Activated CD4-positive, alpha-beta T cell treated with anti-CD3 and anti-CD28 coated beads for 48 hours (primary cell): Measurements from ENCODE around the gene SRP14.
"Not testable (repeated sequence)": the region's sequence is repeated elsewhere in the genome, so short reads cannot be mapped to it uniquely, and the experiment has no call there.

Experiments used
- DNase-seq: peaks from one replicate; pipeline ENCODE4 v3.0.0-alpha.2; 2020

Gene SRP14

DNA sequence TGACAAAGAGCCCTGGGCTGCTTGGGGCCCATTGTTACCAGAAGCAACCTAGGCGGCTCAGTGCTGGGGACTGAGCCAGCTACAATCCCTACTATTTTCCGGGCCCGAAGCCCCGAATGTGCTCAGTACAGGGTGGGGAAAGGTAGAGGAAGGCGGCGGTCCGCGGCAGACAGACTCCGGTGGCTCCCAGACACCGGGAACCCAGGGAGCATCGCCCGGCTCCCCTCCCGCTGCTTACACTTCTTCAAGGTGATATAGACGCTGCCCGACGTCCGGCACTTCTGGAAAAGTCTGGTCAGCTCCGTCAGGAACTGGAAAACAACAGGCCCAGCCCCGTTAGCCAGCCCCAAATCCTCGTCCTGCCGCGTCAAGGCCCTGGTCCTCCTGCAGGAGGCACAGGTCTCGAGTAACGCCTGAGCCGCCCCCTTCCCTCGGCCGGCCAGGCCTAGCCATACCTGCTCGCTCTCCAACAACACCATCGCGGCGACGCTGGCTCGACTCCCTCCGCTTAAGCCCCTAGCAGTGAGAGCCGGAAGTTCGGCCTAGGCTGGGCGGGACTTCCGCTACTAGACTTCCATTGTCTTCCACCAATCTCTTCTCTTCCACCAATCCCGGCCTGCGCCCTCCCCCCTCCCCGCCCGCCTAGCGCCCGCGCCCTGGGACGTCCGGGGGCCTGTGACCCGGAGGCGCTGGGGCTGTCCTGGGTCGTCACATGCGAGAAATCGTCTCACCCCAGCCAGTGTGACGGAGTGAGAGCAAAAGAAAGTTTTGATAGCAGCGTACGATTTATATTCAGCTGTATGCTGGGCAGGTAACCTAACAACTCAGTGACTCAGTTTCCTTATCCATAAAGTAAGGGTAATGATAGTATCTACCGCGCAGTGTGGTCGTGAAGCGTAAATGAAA lies at the start of gene SRP14:
SRP14 (minus strand) TSS at position 544 of the 906 bp plus-strand sequence; CDS start at position 479, 65 bp downstream.
- DNase-seq, result peak; percentile 95

- no peak for DNase-seq
These were observed 49.3 kb upstream of the SRP14 start for GRCh38 chr15:40087991-40088928.

- DNase-seq, result no peak
These were observed 48.3 kb upstream of the SRP14 start for GRCh38 chr15:40087068-40087810.

DNA sequence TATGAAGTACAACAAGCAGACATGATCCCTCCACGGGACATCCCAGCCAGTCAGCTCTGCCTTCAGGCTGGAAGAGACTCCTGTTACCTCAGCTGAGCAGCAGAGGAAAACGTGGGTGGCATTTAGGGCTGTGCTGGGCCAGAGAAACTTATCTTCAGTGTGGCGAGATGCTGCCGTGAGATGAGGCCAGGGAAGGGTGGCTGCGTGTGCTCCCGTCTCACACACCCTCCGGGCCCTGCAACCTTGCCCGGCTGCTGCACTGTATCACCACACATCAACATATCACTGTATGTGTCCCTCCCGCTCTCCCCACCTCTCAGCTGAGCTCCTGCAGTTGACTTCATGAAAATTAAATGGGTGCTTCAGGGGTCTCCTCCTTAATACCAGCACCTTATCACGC lies 46.3 kb upstream of the SRP14 start:
- peak; percentile 36 for DNase-seq

DNA sequence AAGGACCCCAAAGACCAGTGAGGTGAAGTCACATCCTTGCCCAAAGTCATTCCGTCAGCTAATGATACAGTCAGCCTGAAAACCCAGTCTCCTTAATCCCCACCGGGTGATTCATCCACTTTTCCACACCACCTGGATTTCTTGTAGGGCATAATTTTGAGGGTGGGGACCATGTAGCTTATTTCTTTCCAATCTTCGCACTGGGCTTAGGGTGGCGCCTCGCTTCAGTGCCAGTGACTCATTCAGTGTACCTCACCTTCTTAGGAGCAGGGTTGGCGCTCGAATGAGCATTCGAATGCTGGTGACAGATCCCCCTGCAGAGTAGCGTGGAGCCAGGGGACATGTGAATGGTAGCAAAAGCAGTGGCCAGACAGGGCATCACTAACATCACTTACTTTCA lies 45.7 kb upstream of the SRP14 start:
- no peak for DNase-seq

DNA sequence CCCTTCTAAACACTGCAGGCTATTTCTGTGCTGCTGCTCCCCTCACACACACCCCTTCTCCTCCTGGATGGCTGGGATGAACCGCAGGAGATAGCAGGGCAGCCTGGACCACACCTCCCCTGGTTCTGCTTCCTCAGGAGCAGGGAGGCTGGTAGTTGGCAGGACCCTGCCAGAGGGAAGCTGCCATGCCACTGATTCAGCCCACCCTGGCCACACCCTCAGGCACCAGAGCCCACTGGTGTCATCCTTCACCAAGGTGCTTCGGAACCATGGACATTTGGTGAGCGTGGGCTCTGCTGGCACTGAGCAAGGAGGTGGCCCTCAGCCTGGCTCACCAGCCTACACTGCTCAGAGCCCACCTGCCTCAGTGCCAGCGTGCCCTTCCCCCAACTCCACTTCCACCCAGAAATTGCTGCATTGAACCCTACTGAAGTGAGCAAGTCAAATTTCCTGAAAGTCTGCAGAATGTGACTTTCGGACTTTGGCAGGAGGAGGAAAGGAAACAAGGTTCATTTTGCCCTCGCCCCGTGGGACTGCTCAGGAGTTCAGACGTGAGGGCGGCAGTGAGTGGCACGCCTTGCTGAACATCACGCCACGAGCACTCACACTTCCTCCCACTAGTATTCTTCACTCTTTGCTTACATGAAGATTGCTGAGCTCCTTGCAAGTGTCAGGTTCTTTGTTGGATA lies 43.4 kb upstream of the SRP14 start:
- no peak for DNase-seq

DNA sequence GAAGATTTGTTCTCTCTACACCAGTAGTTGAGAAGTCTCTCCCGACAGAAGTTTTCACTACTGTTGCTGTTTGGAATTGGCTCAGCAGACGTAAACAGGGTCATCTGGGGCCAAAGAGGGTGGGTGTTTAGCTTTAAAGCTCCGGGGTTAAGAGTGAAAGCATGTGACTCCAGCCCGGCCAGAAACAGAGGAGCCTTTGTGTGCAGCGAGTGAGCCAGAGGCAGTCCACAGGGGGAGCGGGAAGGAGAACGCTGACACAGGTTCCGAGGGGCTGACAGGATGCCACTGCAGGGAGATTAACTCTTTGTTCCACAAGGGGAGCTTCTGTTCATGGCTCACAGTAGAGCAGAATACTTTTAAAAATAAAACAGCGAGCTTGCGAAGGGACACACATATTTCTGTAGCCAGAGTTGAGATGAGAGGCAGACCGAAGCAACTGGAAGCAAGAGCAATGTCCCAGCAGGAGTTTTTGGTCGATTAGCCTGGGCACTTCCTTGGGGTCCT lies 42.8 kb upstream of the SRP14 start:
- DNase-seq, result no peak

DNA sequence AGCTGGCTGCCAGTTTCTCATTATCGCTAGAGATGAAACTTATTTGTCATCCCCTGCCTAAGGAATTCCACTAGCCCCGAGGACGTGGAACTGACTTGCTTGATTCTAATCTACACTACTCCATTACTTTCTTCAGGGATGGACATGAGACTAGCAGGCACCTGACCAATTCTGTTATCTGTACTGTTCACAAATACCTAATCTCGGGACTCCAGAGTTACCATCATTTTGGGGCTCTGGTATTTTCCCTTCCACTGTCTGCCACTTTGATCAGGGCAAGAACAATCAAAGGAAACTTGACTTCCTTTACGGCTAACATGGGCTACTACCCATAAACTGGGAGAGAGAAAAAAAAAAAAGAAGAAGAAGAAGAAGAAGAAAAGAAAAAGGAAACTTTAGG lies 41.9 kb upstream of the SRP14 start:
- DNase-seq, result no peak

DNA sequence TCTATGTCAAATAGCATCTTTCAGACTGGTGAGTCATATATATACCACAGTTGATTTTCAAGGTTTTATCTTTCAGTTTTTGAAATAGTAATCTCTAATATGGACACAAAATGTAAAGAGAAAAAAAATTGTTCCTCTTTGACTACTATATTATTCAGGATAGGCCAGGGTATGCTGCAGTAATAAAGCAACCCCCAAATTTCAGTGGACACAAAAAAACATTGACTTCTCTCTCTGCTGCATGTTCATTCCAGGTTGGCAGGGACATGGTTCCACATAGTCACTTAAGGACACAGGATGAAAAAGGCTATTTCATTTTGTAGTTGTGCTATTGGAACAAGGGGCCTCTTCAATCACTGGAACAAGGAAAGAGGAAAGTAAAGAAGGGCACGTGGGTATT lies 41.1 kb upstream of the SRP14 start:
- no peak for DNase-seq

DNA sequence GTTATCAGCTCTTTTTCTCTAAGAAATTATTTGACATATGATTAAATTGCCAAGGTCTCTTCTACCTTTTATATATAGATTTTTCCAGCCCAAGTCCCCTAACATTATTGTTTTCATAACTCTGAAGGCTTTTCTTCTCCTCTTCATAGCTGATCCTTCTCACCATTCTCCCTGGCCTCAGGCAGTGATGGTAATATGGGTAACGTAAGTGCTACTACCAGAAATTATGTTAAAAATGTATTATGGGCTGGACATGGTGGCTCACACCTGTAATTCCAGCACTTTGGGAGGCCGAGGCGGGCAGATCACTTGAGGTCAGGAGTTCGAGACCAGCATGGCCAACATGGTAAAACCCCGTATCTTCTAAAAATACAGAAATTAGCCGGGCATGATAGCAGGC lies 40.5 kb upstream of the SRP14 start:
- no peak for DNase-seq

GRCh38 chr15:40075298-40076044 lies 36.5 kb upstream of the SRP14 start:
- DNase-seq, result no peak

DNA sequence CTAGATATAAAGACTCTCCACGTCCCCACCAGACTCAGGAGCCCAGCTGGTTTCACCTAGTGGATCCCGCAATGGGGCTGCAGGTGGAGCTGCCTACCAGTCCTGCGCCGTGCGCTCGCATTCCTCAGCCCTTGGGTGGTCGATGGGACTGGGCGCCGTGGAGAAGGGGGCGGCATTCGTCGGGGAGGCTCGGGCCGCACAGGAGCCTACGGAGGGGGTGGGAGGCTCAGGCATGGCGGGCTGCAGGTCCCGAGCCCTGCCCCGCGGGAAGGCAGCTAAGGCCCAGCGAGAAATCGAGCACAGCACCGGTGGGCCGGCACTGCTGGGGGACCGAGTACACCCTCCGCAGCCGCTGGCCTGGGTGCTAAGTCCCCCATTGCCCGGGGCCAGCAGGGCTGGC lies 35.7 kb upstream of the SRP14 start:
- not testable (repeated sequence) for DNase-seq

GRCh38 chr15:40073716-40074490 lies 34.9 kb upstream of the SRP14 start:
- DNase-seq, result peak; percentile 56

DNA sequence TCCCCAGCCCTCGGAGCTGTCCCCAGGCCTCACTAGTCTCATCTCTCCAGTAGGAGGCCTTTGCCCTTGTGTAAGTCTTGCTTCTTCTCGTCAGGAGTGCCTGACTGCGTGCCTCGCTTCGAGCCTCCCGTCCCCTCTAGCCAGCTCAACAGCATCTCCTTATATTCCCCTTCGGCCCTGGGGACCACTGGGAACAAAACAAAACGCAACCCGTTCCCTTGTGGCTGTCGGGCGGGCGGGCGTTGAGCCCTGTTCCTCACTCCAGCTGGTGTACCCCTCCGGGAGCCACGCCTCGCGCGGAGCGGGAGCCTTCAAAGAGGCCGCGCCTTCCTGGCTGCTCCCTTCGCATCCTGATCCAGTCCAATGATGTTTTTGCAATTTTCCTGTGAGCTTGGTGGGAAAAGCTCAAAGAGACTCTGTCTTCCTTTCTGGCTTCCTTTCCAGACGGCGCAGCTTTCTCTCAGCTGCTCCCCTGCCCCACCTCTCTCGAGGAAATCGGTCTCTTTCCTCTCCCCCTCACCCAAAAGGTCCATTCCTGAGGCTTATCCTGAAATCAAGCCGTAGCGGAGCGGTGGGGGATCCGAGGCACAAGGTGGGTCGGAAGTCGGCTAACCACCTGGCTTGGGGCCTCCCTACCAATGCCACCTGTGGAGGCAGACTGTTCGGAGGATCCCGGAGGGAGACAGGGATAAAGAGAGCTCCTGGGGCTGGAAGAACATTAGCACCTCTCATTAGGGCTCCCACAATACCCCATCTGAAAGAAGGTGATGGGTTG lies 33.4 kb upstream of the SRP14 start:
- no peak for DNase-seq

DNA sequence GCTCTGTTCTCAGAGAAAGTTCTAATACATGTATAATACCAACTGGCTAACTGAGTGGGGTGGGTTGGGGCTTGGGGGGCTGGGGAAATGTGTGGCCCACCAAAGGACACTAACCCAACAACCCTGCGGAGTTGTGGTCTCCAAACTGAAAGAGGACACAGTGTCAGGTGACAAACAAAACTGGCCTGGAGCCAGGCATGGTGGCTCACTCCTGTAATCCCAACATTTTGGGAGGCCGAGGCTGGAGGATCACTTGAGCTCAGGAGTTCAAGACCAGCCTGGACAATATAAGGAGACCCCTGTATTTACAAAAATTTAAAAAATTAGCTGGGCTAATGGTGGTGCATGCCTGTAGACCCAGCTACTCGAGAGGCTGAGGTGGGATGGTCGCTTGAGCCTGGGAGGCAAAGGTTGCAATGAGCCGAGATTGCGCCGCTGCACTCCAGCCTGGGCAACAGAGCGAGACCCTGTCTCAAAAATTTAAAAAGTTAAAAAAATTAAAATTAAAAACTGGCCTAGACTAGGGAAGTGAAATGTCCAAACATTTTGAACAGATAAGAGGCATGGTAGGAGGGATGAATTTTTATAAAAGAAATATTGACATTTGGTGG lies 31.7 kb upstream of the SRP14 start:
- no peak for DNase-seq

GRCh38 chr15:40070166-40070557 lies 31.2 kb upstream of the SRP14 start:
- no peak for DNase-seq

- DNase-seq, result no peak
These were observed 30.5 kb upstream of the SRP14 start for GRCh38 chr15:40069178-40070165.
